WERI-Rb-1 (cell line): ENCODE results near the gene TRERF1.
A peak's percentile ranks its signal among the peaks of the same experiment; 100 is the strongest.

Source experiments
- DNase-seq: peaks from one replicate; pipeline ENCODE4 v3.0.0-alpha.2; 2020
- H3K27ac ChIP-seq: fragments of 250-450 bp; sonication (Bioruptor Pico); 2 replicates; pipeline ENCODE4 v1.5.1; 2020; ENCODE audit warnings: mild to moderate bottlenecking, moderate library complexity
- H3K27me3 ChIP-seq: fragments of 250-450 bp; sonication (Bioruptor Pico); 2 replicates; pipeline ENCODE4 v1.5.1; 2021; ENCODE audit warnings: mild to moderate bottlenecking, low read depth, moderate library complexity; ENCODE audit not compliant: insufficient read depth, severe bottlenecking
- H3K36me3 ChIP-seq: fragments of 250-450 bp; sonication (Bioruptor Pico); 2 replicates; pipeline ENCODE4 v1.5.1; 2020; ENCODE audit warnings: mild to moderate bottlenecking, moderate library complexity
- H3K4me3 ChIP-seq: 2 replicates; pipeline ENCODE4 v1.5.1; 2011; ENCODE audit warnings: low read depth, mild to moderate bottlenecking, control low read depth, low read length
- H3K9me3 ChIP-seq: fragments of 250-450 bp; sonication (Bioruptor Pico); 2 replicates; pipeline ENCODE4 v1.5.1; 2021; ENCODE audit warnings: mild to moderate bottlenecking, moderate library complexity; ENCODE audit not compliant: severe bottlenecking
- CTCF ChIP-seq: IDR thresholded peaks from 2 replicates; pipeline ENCODE4 v1.5.1; 2011; ENCODE audit warnings: low read depth, mild to moderate bottlenecking, control low read depth, inconsistent platforms, low read length

Gene TRERF1

GRCh38 chr6:42259841-42260395, 191.8 kb downstream of the TRERF1 start:
- Histone ChIP-seq H3K36me3 (peaks cover 4% of the 10 kb centered on the region), H3K9me3 (no peaks in the 10 kb centered on the region), H3K27me3 (no peaks in the 10 kb centered on the region), H3K27ac (peak overlapping the region; percentile 53), H3K4me3 (no peak overlapping the region; the same call in 1 of the 2 replicates)
- no peak for DNase-seq
- no peak for TF ChIP-seq CTCF

DNA sequence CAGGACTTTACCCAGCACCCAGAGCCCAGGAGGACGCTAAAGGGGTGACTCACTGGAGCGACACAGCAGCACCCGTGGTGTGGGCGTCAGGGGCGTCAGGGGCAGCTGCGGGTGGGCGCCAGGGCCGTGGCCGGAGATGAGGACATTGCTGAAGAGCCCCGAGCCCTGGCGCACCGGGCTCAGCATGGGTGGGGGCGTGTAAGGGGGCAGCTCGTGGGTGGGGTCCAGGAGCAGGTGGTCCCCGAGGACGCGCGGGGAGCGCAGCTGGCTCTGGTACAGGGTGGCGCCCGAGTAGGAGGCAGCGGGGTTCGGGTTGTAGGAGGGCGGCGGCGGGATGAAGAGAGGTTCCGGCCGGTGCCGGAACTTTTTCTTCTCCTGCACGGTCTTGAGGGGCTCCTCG, 192.4 kb downstream of the TRERF1 start:
- Histone ChIP-seq H3K4me3 (no peak overlapping the region), H3K27ac (no peak overlapping the region), H3K27me3 (no peaks in the 10 kb centered on the region), H3K9me3 (no peaks in the 10 kb centered on the region), H3K36me3 (peaks cover 9% of the 10 kb centered on the region)
- no peak for DNase-seq
- TF ChIP-seq CTCF, result no peak

DNA sequence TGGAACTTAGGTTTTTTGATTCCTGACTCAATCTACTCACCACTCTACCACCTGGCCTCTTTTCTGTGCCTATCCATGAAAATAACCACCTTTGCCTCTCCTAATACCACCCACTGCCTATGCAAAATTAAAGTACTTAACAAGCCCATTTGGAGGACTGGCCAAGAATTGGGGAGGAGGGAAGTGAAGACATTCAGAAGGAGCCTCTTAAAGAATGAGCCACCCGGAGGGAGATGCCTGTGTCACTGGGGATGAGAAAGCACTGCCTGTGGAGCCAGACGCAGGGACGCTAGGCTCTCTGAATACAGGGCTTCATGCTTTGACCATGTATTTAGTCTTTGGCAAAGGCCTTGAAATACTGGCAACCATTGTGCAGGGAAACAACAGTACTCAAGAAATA, 194.1 kb downstream of the TRERF1 start:
- no peak overlapping the region for H3K27ac ChIP-seq

GRCh38 chr6:42257063-42257462, 194.7 kb downstream of the TRERF1 start:
- no peak for TF ChIP-seq CTCF
- H3K27ac ChIP-seq, result no peak overlapping the region
- H3K9me3 ChIP-seq, result no peaks in the 10 kb centered on the region
- DNase-seq, result no peak
- H3K27me3 ChIP-seq, result no peaks in the 10 kb centered on the region
- H3K36me3 ChIP-seq, result peaks cover 22% of the 10 kb centered on the region
- no peak overlapping the region for H3K4me3 ChIP-seq

More for the DNA sequence above, 194.1 kb downstream of the TRERF1 start:
- H3K4me3 ChIP-seq, result no peak overlapping the region
- H3K27me3 ChIP-seq, result no peaks in the 10 kb centered on the region
- no peak for DNase-seq
- H3K36me3 ChIP-seq, result peaks cover 22% of the 10 kb centered on the region
- no peaks in the 10 kb centered on the region for H3K9me3 ChIP-seq
- no peak for TF ChIP-seq CTCF

DNA sequence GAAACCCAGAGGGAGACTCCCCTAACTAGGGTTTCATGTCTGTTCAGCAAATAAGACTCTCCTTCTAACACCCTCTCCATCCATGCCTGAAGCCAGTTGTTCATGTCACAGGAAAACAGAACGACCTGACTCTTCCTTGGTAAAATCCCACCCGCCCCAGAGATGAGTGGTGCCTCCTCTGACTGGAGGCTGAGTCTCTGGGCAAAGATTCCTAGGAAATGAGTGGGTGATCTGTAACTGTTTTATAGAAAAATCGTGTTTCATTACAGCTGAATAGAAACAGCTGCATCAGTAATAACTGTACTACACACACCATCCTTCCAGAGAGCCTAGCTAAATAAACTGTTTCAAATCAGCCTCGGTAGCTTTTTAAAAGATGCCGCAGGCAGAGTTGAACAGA, 196.7 kb downstream of the TRERF1 start:
- H3K4me3 ChIP-seq, result no peak overlapping the region
- no peaks in the 10 kb centered on the region for H3K27me3 ChIP-seq
- no peak for TF ChIP-seq CTCF
- H3K27ac ChIP-seq, result no peak overlapping the region
- no peaks in the 10 kb centered on the region for H3K9me3 ChIP-seq
- peaks cover 22% of the 10 kb centered on the region for H3K36me3 ChIP-seq
- DNase-seq, result no peak

- Histone ChIP-seq H3K27ac (no peak overlapping the region), H3K36me3 (peaks cover 22% of the 10 kb centered on the region), H3K9me3 (no peaks in the 10 kb centered on the region), H3K4me3 (no peak overlapping the region), H3K27me3 (no peaks in the 10 kb centered on the region)
- TF ChIP-seq CTCF, result no peak
- no peak for DNase-seq
Observed at GRCh38 chr6:42254505-42254904, 197.2 kb downstream of the TRERF1 start.
